ENCODE results near the gene GSDME.

The GSDME gene

GRCh38 chr7:24709585-24710360, 47.5 kb downstream of the GSDME start:
- 94% methylated on average over 15 of the region's 15 CpGs for WGBS
- Histone ChIP-seq H3K9ac (ENCODE audit: low read depth, low read length) (no peak overlapping the region), H3K27ac (ENCODE audit: low read depth, low read length) (no peak overlapping the region), H3K4me3 (ENCODE audit: low read length) (no peak overlapping the region), H3K36me3 (ENCODE audit: insufficient read depth, low read length) (no peaks in the 10 kb centered on the region), H3K4me1 (ENCODE audit: insufficient read depth, low read length) (no peaks in the 10 kb centered on the region), H3K27me3 (ENCODE audit: insufficient read depth, low read length) (no peaks in the 10 kb centered on the region), H3K9me3 (ENCODE audit: insufficient read depth, low read depth, low read length) (no peaks in the 10 kb centered on the region)

GRCh38 chr7:24709051-24709450, 48.2 kb downstream of the GSDME start:
- 92% methylated on average over 5 of the region's 5 CpGs for WGBS
- no peaks in the 10 kb centered on the region for H3K4me1 ChIP-seq (ENCODE audit: insufficient read depth, low read length)
- H3K36me3 ChIP-seq (ENCODE audit: insufficient read depth, low read length), result no peaks in the 10 kb centered on the region
- no peak overlapping the region for H3K27ac ChIP-seq (ENCODE audit: low read depth, low read length)
- H3K9me3 ChIP-seq (ENCODE audit: insufficient read depth, low read depth, low read length), result no peaks in the 10 kb centered on the region
- no peak overlapping the region for H3K4me3 ChIP-seq (ENCODE audit: low read length)
- no peaks in the 10 kb centered on the region for H3K27me3 ChIP-seq (ENCODE audit: insufficient read depth, low read length)
- no peak overlapping the region for H3K9ac ChIP-seq (ENCODE audit: low read depth, low read length)

- Histone ChIP-seq H3K9me3 (ENCODE audit: insufficient read depth, low read depth, low read length) (no peaks in the 10 kb centered on the region), H3K36me3 (ENCODE audit: insufficient read depth, low read length) (peaks cover 3% of the 10 kb centered on the region; the same call in 1 of the 2 replicates), H3K27ac (ENCODE audit: low read depth, low read length) (no peak overlapping the region), H3K9ac (ENCODE audit: low read depth, low read length) (no peak overlapping the region), H3K4me3 (ENCODE audit: low read length) (no peak overlapping the region), H3K27me3 (ENCODE audit: insufficient read depth, low read length) (no peaks in the 10 kb centered on the region), H3K4me1 (ENCODE audit: insufficient read depth, low read length) (0 out of 2 replicates have a peak, but pooled peaks cover 5% of the 10 kb centered on the region)
- WGBS, result 92% methylated on average over 8 of the region's 9 CpGs
Measured at GRCh38 chr7:24707988-24708615, 49.2 kb downstream of the GSDME start.

GRCh38 chr7:24706211-24707170, 50.8 kb downstream of the GSDME start:
- Histone ChIP-seq H3K4me1 (ENCODE audit: insufficient read depth, low read length) (0 out of 2 replicates have a peak, but pooled peaks cover 5% of the 10 kb centered on the region), H3K9me3 (ENCODE audit: insufficient read depth, low read depth, low read length) (no peaks in the 10 kb centered on the region), H3K27me3 (ENCODE audit: insufficient read depth, low read length) (no peaks in the 10 kb centered on the region), H3K27ac (ENCODE audit: low read depth, low read length) (no peak overlapping the region), H3K9ac (ENCODE audit: low read depth, low read length) (no peak overlapping the region), H3K4me3 (ENCODE audit: low read length) (no peak overlapping the region), H3K36me3 (ENCODE audit: insufficient read depth, low read length) (peaks cover 3% of the 10 kb centered on the region; the same call in 1 of the 2 replicates)
- 94% methylated on average over 30 of the region's 30 CpGs for WGBS

GRCh38 chr7:24705461-24705954, 51.8 kb downstream of the GSDME start:
- Histone ChIP-seq H3K4me1 (ENCODE audit: insufficient read depth, low read length) (peaks cover 9% of the 10 kb centered on the region; the same call in 1 of the 2 replicates), H3K27me3 (ENCODE audit: insufficient read depth, low read length) (no peaks in the 10 kb centered on the region), H3K9ac (ENCODE audit: low read depth, low read length) (no peak overlapping the region), H3K36me3 (ENCODE audit: insufficient read depth, low read length) (peaks cover 3% of the 10 kb centered on the region; the same call in 1 of the 2 replicates), H3K4me3 (ENCODE audit: low read length) (no peak overlapping the region), H3K9me3 (ENCODE audit: insufficient read depth, low read depth, low read length) (no peaks in the 10 kb centered on the region), H3K27ac (ENCODE audit: low read depth, low read length) (no peak overlapping the region)
- WGBS, result 94% methylated on average over 5 of the region's 5 CpGs

- H3K9me3 ChIP-seq (ENCODE audit: insufficient read depth, low read depth, low read length), result no peaks in the 10 kb centered on the region
- H3K4me1 ChIP-seq (ENCODE audit: insufficient read depth, low read length), result peaks cover 13% of the 10 kb centered on the region; the same call in 1 of the 2 replicates
- H3K9ac ChIP-seq (ENCODE audit: low read depth, low read length), result no peak overlapping the region
- 97% methylated on average over 4 of the region's 4 CpGs for WGBS
- no peak overlapping the region for H3K4me3 ChIP-seq (ENCODE audit: low read length)
- H3K27me3 ChIP-seq (ENCODE audit: insufficient read depth, low read length), result no peaks in the 10 kb centered on the region
- peaks cover 3% of the 10 kb centered on the region; the same call in 1 of the 2 replicates for H3K36me3 ChIP-seq (ENCODE audit: insufficient read depth, low read length)
- H3K27ac ChIP-seq (ENCODE audit: low read depth, low read length), result no peak overlapping the region
Measured at GRCh38 chr7:24704311-24704710, 53.0 kb downstream of the GSDME start.

- peaks cover 13% of the 10 kb centered on the region; the same call in 1 of the 2 replicates for H3K4me1 ChIP-seq (ENCODE audit: insufficient read depth, low read length)
- 87% methylated on average over 3 of the region's 3 CpGs for WGBS
- H3K36me3 ChIP-seq (ENCODE audit: insufficient read depth, low read length), result peaks cover 3% of the 10 kb centered on the region
- H3K9ac ChIP-seq (ENCODE audit: low read depth, low read length), result no peak overlapping the region
- no peak overlapping the region for H3K27ac ChIP-seq (ENCODE audit: low read depth, low read length)
- H3K4me3 ChIP-seq (ENCODE audit: low read length), result no peak overlapping the region
- H3K9me3 ChIP-seq (ENCODE audit: insufficient read depth, low read depth, low read length), result no peaks in the 10 kb centered on the region
- no peaks in the 10 kb centered on the region for H3K27me3 ChIP-seq (ENCODE audit: insufficient read depth, low read length)
Measured at GRCh38 chr7:24703296-24703695, 54.0 kb downstream of the GSDME start.

- no peak overlapping the region for H3K9ac ChIP-seq (ENCODE audit: low read depth, low read length)
- no peaks in the 10 kb centered on the region for H3K9me3 ChIP-seq (ENCODE audit: insufficient read depth, low read depth, low read length)
- H3K4me3 ChIP-seq (ENCODE audit: low read length), result no peak overlapping the region
- H3K4me1 ChIP-seq (ENCODE audit: insufficient read depth, low read length), result peaks cover 13% of the 10 kb centered on the region; the same call in 1 of the 2 replicates
- WGBS, result 92% methylated on average over 2 of the region's 2 CpGs
- no peaks in the 10 kb centered on the region for H3K27me3 ChIP-seq (ENCODE audit: insufficient read depth, low read length)
- peaks cover 3% of the 10 kb centered on the region for H3K36me3 ChIP-seq (ENCODE audit: insufficient read depth, low read length)
- H3K27ac ChIP-seq (ENCODE audit: low read depth, low read length), result no peak overlapping the region
Measured at GRCh38 chr7:24702755-24703154, 54.5 kb downstream of the GSDME start.

GRCh38 chr7:24701261-24702235, 55.7 kb downstream of the GSDME start:
- no peak overlapping the region for H3K9ac ChIP-seq (ENCODE audit: low read depth, low read length)
- WGBS, result 89% methylated on average over 4 of the region's 4 CpGs
- no peak overlapping the region for H3K27ac ChIP-seq (ENCODE audit: low read depth, low read length)
- H3K4me1 ChIP-seq (ENCODE audit: insufficient read depth, low read length), result peaks cover 13% of the 10 kb centered on the region; the same call in 1 of the 2 replicates
- peaks cover 3% of the 10 kb centered on the region for H3K36me3 ChIP-seq (ENCODE audit: insufficient read depth, low read length)
- H3K27me3 ChIP-seq (ENCODE audit: insufficient read depth, low read length), result no peaks in the 10 kb centered on the region
- no peak overlapping the region for H3K4me3 ChIP-seq (ENCODE audit: low read length)
- no peaks in the 10 kb centered on the region for H3K9me3 ChIP-seq (ENCODE audit: insufficient read depth, low read depth, low read length)

Data from HUES64 (cell line).